RPMI8226 (cell line): ENCODE results near the gene INSYN1.
"Not testable (repeated sequence)": the region's sequence is repeated elsewhere in the genome, so short reads cannot be mapped to it uniquely, and the experiment has no call there.

Experiments
- DNase-seq: peaks from one replicate; pipeline ENCODE4 v3.0.0-alpha.2; 2015

The INSYN1 gene

GRCh38 chr15:73753250-73754130 is at the start of gene INSYN1:
TSS of gene INSYN1 (minus strand) at chr15:73753351. CDS start at chr15:73751130, 2,221 bp downstream.
- peak; percentile 26 for DNase-seq

DNA sequence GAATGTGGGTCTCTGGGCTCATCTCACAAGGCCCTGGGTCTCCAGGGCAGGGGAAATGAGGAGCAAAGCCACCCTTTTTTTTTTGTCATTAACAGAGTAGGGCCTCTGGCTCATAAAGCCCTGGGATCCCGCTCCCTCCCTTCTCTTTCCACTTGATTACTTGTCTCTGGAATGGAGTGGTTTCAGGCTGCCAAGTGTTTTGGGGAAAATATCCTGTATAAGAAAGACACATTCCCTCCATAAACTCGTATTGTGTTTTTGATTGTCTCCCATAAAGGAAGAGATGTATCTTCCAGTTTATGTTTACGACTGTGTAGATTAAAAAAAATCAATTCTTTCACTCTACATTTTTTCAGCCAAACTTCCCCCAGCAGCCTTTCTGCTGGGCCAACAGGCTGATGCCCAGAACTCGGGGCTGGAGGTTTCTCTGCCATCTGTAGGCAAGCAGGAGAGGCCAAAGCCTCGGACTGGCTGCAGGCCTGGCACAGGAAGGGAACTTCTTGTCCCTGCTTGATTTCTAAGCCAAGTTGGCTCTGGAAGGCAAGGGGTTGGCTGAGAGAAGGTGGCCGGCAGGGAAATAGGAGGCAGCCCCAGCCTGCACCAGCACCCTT is 49.4 kb upstream of the INSYN1 start:
- no peak for DNase-seq

- no peak for DNase-seq
Observed at GRCh38 chr15:73800662-73801345, 47.7 kb upstream of the INSYN1 start.

- no peak for DNase-seq
Observed at GRCh38 chr15:73799466-73799865, 46.3 kb upstream of the INSYN1 start.

- DNase-seq = no peak
Observed at GRCh38 chr15:73797366-73798158, 44.4 kb upstream of the INSYN1 start.

DNA sequence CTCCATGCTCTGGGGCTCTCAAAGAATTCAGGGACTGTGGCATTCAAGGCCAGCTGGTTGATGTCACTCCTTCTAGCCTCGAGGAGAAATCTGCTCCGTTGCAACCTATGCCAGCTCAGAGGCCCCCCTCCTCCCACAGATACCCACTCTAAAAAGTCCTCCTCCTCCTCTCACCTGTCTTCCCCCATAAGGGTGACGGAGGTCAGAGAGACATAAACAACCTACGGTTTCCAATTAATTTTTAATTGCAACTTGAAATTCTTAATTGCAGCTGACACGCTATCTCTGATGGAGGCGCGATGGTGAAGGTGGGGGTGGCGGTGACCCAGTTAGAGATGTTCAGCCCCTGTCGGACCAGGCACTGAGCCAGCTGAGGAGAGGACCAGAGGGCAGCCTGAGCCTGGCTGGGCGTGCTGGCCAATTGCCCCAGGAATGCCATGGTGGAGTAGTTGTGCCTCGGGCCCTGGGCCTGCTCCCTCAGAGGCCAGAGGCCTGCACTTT is 43.2 kb upstream of the INSYN1 start:
- DNase-seq = no peak

- DNase-seq = peak; percentile 33
Observed at GRCh38 chr15:73794443-73795133, 41.4 kb upstream of the INSYN1 start.

GRCh38 chr15:73792899-73793541 is 39.9 kb upstream of the INSYN1 start:
- DNase-seq = not testable (repeated sequence)

DNA sequence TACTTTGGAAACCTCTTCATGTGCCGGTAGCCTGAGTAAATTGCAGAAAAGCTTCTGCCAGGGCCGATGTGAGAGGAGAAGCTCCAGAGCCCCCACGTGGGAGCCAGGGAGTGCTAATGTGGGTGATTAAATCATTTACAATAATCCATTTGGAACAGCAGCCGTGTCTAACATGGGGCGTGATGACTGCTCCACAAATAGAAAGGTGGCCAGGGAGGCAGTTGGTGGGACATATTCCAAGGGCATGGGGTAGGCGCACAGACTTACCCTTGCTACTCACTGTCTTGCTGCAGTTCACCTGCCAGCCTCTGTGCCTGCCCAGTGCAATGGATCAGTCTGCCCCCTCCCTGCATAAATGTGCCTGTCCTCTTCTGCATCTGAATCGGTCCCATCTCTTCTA is 39.3 kb upstream of the INSYN1 start:
- peak; percentile 31 for DNase-seq

DNA sequence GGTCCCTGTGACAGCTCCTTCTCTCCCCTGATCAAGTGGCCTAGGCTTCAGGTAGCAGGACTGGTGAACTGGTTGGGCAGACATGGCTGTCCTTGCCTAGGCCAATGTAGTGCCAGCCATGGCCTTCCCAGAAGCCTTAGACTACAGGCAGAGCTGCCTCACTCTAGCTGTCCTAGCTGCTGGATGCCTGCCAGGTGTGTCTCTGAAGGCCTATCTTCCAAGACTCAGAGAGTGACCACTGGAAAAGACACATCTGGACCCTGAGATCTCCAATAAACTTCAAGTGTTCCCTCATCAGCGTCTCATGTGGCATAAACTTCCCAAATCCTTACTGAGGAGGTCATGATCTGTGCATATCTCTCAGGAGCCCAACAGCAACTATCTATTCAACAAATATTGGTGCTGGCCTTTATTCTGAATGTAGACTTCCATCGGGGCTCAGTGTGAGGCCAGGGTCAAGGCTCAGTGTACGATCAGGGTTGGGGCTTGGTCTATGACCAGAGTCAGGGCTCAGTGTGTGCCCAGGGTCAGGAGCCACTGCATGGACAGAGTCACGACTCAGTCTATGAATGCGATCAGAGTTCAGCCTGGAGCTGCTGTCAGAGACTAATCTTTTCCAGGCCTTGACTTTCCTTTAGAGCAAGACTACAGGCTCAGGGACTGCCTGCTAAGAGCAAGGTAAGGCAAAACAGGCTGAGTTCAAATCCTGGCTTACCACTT is 36.5 kb upstream of the INSYN1 start:
- DNase-seq = no peak

- DNase-seq = no peak
Observed at GRCh38 chr15:73787621-73788020, 34.5 kb upstream of the INSYN1 start.

DNA sequence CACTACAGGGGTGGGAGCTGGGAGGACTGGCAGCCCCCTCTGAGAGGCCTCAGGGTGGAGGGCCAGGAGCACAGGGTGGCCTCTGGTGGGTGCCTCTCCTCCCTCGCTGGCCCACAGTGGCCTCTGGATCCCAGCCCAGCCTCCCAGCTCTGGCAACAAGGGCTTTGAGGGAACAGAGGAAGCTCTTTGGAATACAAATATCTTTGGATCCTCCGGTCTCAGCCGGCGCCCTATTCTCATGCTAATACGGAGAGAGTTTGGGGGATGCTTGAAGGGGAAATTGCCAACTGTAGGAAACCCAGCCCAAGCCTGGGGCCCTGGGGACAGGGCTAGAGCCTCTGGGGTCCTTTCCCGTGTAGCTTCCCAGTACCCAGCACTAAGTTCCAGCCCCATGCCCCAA is 33.4 kb upstream of the INSYN1 start:
- no peak for DNase-seq

- not testable (repeated sequence) for DNase-seq
Observed at GRCh38 chr15:73785256-73786014, 32.3 kb upstream of the INSYN1 start.

GRCh38 chr15:73784291-73784690 is 31.1 kb upstream of the INSYN1 start:
- DNase-seq = no peak

- DNase-seq = no peak
Observed at GRCh38 chr15:73782344-73782959, 29.3 kb upstream of the INSYN1 start.

GRCh38 chr15:73781038-73781925 is 28.1 kb upstream of the INSYN1 start:
- peak; percentile 46 for DNase-seq

- no peak for DNase-seq
Observed at GRCh38 chr15:73779974-73780373, 26.8 kb upstream of the INSYN1 start.

DNA sequence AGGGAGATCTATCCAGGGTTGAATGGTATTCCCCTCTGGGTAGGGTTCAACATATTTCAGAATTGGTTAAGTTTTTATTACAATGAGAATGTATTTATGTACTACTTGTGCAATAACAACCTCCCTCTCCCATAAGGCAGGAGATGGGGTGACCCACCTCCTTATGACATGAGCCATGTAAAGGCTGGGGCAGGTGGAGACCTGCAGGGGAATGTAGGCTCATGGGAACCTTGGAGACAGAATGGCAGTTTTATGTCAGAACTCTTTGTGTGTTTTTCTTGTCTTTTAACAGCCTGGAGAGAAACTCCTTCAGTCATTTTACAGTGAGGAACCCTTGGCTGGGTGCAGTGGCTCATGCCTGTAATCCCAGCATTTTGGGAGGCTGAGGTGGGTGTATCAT is 24.6 kb upstream of the INSYN1 start:
- no peak for DNase-seq
